HepG2 (cell line): ENCODE results near the gene TGM1. TPM values are rescaled to one million over a fixed set of nuclear protein-coding genes. Genes with fewer than 3 reads are reported as not detected.

ENCODE experiments used
- BRCA1 ChIP-seq: sonication (generic); formaldehyde crosslinking; IDR thresholded peaks from 2 replicates; pipeline ENCODE4 v1.4.0; 2020; ENCODE audit warnings: missing genetic modification reagents
- DNMT3B ChIP-seq: conservative IDR thresholded peaks from 2 replicates; pipeline ENCODE4 v1.6.1; 2016; ENCODE audit warnings: missing biosample characterization, control low read depth
- EEA1 ChIP-seq: sonication (generic); formaldehyde crosslinking; IDR thresholded peaks from 2 replicates; pipeline ENCODE4 v1.5.1; 2020; ENCODE audit warnings: mild to moderate bottlenecking, missing genetic modification reagents, borderline replicate concordance
- FLYWCH1 ChIP-seq: sonication (generic); formaldehyde crosslinking; IDR thresholded peaks from 2 replicates; pipeline ENCODE4 v1.8.1; 2023; ENCODE audit warnings: mild to moderate bottlenecking, missing genetic modification reagents
- FOSL2 ChIP-seq: sonication (generic); formaldehyde crosslinking; IDR thresholded peaks from 2 replicates; pipeline ENCODE4 v1.4.0; 2020; ENCODE audit warnings: missing genetic modification reagents
- HMGA1 ChIP-seq: sonication (generic); formaldehyde crosslinking; conservative IDR thresholded peaks from 2 replicates; pipeline ENCODE4 v1.4.0; 2020; ENCODE audit warnings: missing genetic modification reagents
- HNRNPH1 ChIP-seq: fragments of 200-400 bp; formaldehyde crosslinking; optimal IDR thresholded peaks from 2 replicates; pipeline ENCODE3; 2017; ENCODE audit warnings: mild to moderate bottlenecking, low read depth, low read length
- ISL2 ChIP-seq: sonication (generic); formaldehyde crosslinking; IDR thresholded peaks from 2 replicates; pipeline ENCODE4 v1.5.0; 2020; ENCODE audit warnings: missing genetic modification reagents
- KDM6A ChIP-seq: IDR thresholded peaks from 2 replicates; pipeline ENCODE4 v1.6.1; 2016; ENCODE audit warnings: low read depth
- KMT2A ChIP-seq: sonication (generic); formaldehyde crosslinking; IDR thresholded peaks from 2 replicates; pipeline ENCODE4 v1.4.0; 2020; ENCODE audit warnings: missing genetic modification reagents
- LCORL ChIP-seq, 2 experiments: fragments of 450-650 bp in 1 of 2; sonication (generic) in 1 of 2; formaldehyde crosslinking in 1 of 2; IDR thresholded peaks; 2 replicates each; pipeline versions ENCODE4 v1.5.0 to v1.6.1; 2017 to 2020; ENCODE audit warnings: antibody characterized with exemption in 1 of 2, missing genetic modification reagents in 1 of 2
- MEF2D ChIP-seq: sonication (generic); formaldehyde crosslinking; IDR thresholded peaks from 2 replicates; pipeline ENCODE4 v1.5.1; 2020; ENCODE audit warnings: mild to moderate bottlenecking, missing genetic modification reagents
- RELA ChIP-seq: sonication (generic); formaldehyde crosslinking; IDR thresholded peaks from 2 replicates; pipeline ENCODE4 v1.4.0; 2020; ENCODE audit warnings: missing genetic modification reagents
- SAP130 ChIP-seq: IDR thresholded peaks from 2 replicates; pipeline ENCODE4 v1.6.1; 2016; ENCODE audit warnings: low read depth
- TP53 ChIP-seq: sonication (generic); formaldehyde crosslinking; conservative IDR thresholded peaks from 2 replicates; pipeline ENCODE4 v1.4.0; 2020; ENCODE audit warnings: missing genetic modification reagents
- ZNF12 ChIP-seq: sonication (generic); formaldehyde crosslinking; IDR thresholded peaks from 2 replicates; pipeline ENCODE4 v1.5.0; 2020; ENCODE audit warnings: missing genetic modification reagents
- ZNF24 ChIP-seq: fragments of 450-650 bp; IDR thresholded peaks from 2 replicates; pipeline ENCODE4 v1.6.1; 2017; ENCODE audit warnings: antibody characterized with exemption, mild to moderate bottlenecking
- ZNF383 ChIP-seq: sonication (generic); formaldehyde crosslinking; IDR thresholded peaks from 2 replicates; pipeline ENCODE4 v1.4.0; 2020; ENCODE audit warnings: missing genetic modification reagents, mild to moderate bottlenecking, borderline replicate concordance
- ZNF562 ChIP-seq: sonication (generic); formaldehyde crosslinking; IDR thresholded peaks from 2 replicates; pipeline ENCODE4 v1.8.0; 2022; ENCODE audit warnings: missing genetic modification reagents, borderline replicate concordance
- ZNF597 ChIP-seq: sonication (generic); formaldehyde crosslinking; IDR thresholded peaks from 2 replicates; pipeline ENCODE4 v1.5.0; 2020; ENCODE audit warnings: missing genetic modification reagents
- ZNF724P ChIP-seq: sonication (generic); formaldehyde crosslinking; IDR thresholded peaks from 2 replicates; pipeline ENCODE4 v1.8.0; 2022; ENCODE audit warnings: missing genetic modification reagents, borderline replicate concordance
- ZNF747 ChIP-seq: sonication (generic); formaldehyde crosslinking; IDR thresholded peaks from 2 replicates; pipeline ENCODE4 v1.8.1; 2023; ENCODE audit warnings: missing genetic modification reagents, mild to moderate bottlenecking, borderline replicate concordance
- ZNF777 ChIP-seq: sonication (generic); formaldehyde crosslinking; IDR thresholded peaks from 2 replicates; pipeline ENCODE4 v1.4.0; 2020; ENCODE audit warnings: missing genetic modification reagents
- ZNF782 ChIP-seq: sonication (generic); formaldehyde crosslinking; IDR thresholded peaks from 2 replicates; pipeline ENCODE4 v1.4.0; 2020; ENCODE audit warnings: missing genetic modification reagents, mild to moderate bottlenecking, borderline replicate concordance
- ZSCAN29 ChIP-seq: sonication (generic); formaldehyde crosslinking; conservative IDR thresholded peaks from 2 replicates; pipeline ENCODE4 v1.4.0; 2020; ENCODE audit warnings: mild to moderate bottlenecking, missing genetic modification reagents
- polyA plus RNA-seq, 8 experiments: library from polyadenylated mRNA; depleted of rRNA in 3 of 8; stranded (reverse) in 7 of 8; unstranded in 1 of 8; fragments of >200 nt; fragmentation: Illumina TruSeq in 4 of 8; extraction: Trizol in 4 of 8; gene quantifications; 2 replicates each; pipeline versions ENCODE4 v1.2.1 to v1.2.3, GENCODE V29; 2011 to 2016; ENCODE audit warnings: low read depth in 4 of 8, missing spikeins in 1 of 8, mixed read lengths in 1 of 8; ENCODE audit not compliant: insufficient read depth in 1 of 8
- total RNA-seq, 5 experiments: library from RNA; depleted of rRNA; stranded (reverse); fragments of >200 nt; fragmentation: Illumina TruSeq; extraction: Trizol; gene quantifications; 2 replicates each; pipeline ENCODE4 v1.2.3, GENCODE V29; 2016; ENCODE audit warnings: low read depth in 1 of 5
- TF ChIP-seq, protein P1 (sequence below): IDR thresholded peaks from 2 replicates; pipeline ENCODE4 v1.6.1; 2012; ENCODE audit warnings: low read depth, low read length, improper control_type of control experiment

Gene TGM1
- total and polyA plus RNA-seq, 2 of the 13 experiments (the other 11 are each of a cell fraction or from before 2014, with no cell fraction given): 3.2 to 10.6 TPM

DNA sequence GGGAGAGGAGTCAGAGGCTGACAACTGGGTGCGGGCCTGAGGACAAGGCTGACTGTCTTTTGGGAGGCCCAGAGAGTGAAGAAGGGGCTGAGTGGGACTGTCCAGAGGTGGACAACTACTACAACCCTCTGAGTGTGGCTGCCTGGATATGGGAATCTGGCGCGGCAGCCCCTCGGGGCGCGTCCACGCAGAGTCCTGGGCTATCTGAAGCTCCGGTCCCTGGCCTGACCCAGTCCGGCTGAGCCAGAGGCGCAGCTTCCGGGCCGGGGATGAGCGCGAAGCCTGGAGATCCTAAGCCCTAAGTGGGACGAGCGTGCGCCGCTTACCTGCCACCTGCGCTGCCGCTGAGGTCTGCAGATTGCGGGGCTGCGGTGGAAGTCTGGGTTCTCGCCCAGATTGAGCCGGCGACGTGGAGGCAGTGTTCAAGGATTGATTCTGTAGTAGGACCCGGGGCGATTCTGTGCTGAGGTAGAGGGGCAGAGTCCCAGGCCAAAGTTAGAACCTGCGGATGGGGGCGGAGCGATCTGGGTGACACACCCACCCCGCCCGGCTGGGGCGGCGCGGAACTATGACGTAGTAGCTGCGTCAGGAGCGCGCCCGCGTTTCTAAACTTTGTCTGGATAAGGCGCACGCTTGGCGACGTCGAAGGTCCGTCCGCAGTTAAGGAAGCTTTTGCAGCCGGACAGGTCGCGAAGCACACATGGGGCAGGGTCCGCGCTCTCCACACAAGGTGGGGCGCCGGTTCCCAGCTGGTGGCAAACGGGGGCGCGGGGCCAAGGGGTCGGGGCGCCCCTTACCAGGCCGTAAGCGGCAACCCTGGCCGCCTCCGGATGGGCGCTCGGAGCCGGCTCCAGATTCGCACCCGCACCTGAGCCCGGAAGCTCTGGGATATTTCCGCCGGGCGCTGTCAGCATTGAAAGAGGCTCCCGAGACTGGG, 36.5 kb upstream of the TGM1 start, which contains the start of the genes DHRS1 and NOP9 (continued):
- TF ChIP-seq, protein P1, sequence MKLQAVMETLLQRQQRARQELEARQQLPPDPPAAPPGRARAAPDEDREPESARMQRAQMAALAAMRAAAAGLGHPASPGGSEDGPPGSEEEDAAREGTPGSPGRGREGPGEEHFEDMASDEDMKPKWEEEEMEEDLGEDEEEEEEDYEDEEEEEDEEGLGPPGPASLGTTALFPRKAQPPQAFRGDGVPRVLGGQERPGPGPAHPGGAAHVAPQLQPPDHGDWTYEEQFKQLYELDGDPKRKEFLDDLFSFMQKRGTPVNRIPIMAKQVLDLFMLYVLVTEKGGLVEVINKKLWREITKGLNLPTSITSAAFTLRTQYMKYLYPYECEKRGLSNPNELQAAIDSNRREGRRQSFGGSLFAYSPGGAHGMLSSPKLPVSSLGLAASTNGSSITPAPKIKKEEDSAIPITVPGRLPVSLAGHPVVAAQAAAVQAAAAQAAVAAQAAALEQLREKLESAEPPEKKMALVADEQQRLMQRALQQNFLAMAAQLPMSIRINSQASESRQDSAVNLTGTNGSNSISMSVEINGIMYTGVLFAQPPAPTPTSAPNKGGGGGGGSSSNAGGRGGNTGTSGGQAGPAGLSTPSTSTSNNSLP: 0 out of 2 replicates have a peak, but pooled peaks have one; percentile 56
- TF ChIP-seq ZNF24 (no peak), DNMT3B (peak; percentile 50; the same call in 1 of the 2 replicates), ZNF597 (CRISPR knock-in tag) (no peak; the same call in 1 of the 2 replicates), ZNF12 (CRISPR knock-in tag) (no peak; the same call in 1 of the 2 replicates), EEA1 (CRISPR knock-in tag) (peak; percentile 91), ZNF782 (CRISPR knock-in tag) (peak; percentile 93), ZNF747 (CRISPR knock-in tag) (peak; percentile 99), MEF2D (peak; percentile 98), ZNF724P (CRISPR knock-in tag) (peak; percentile 90; the same call in 1 of the 2 replicates), RELA (CRISPR knock-in tag) (peak; percentile 41), FLYWCH1 (CRISPR knock-in tag) (no peak), ISL2 (peak; percentile 89), KDM6A (0 out of 2 replicates have a peak, but pooled peaks have one; percentile 11), FOSL2 (peak; percentile 88), ZNF562 (CRISPR knock-in tag) (no peak), ZNF777 (peak; percentile 93), LCORL (IDR thresholded peaks at IDR 0.05) (no peak), LCORL (CRISPR knock-in tag; IDR thresholded peaks at IDR 0.05) (peak; percentile 97), ZSCAN29 (peak; percentile 93), HMGA1 (CRISPR knock-in tag) (no peak), KMT2A (CRISPR knock-in tag) (peak; percentile 99), HNRNPH1 (no peak), SAP130 (CRISPR knock-in tag) (peak; percentile 100), BRCA1 (CRISPR knock-in tag) (peak; percentile 99), TP53 (no peak; the same call in none of the 2 replicates), ZNF383 (CRISPR knock-in tag) (peak; percentile 99; the same call in 1 of the 2 replicates)
